AG20443 (cell line): ENCODE results near the gene VAC14.

ENCODE experiments used
- DNase-seq: peaks from one replicate; pipeline ENCODE4 v3.0.0; 2012; ENCODE audit warnings: low spot score, mixed read lengths

The VAC14 gene

GRCh38 chr16:70760221-70760620 lies 40.7 kb downstream of the VAC14 start:
- DNase-seq, result no peak

GRCh38 chr16:70759666-70760065 lies 41.3 kb downstream of the VAC14 start:
- no peak for DNase-seq

- no peak for DNase-seq
Observed at GRCh38 chr16:70758786-70759185, 42.2 kb downstream of the VAC14 start.

GRCh38 chr16:70757183-70757582 lies 43.8 kb downstream of the VAC14 start:
- no peak for DNase-seq

GRCh38 chr16:70756071-70756470 lies 44.9 kb downstream of the VAC14 start:
- DNase-seq, result no peak

GRCh38 chr16:70754851-70755600 lies 45.9 kb downstream of the VAC14 start:
- DNase-seq, result no peak

GRCh38 chr16:70754371-70754770 lies 46.6 kb downstream of the VAC14 start:
- DNase-seq, result no peak

- no peak for DNase-seq
Observed at GRCh38 chr16:70753694-70754325, 47.1 kb downstream of the VAC14 start.

- DNase-seq, result peak; percentile 18
Observed at GRCh38 chr16:70753228-70753627, 47.7 kb downstream of the VAC14 start.

- no peak for DNase-seq
Observed at GRCh38 chr16:70752426-70752825, 48.5 kb downstream of the VAC14 start.

GRCh38 chr16:70751593-70751992 lies 49.4 kb downstream of the VAC14 start:
- DNase-seq, result no peak

GRCh38 chr16:70750893-70751467 lies 50.0 kb downstream of the VAC14 start:
- peak; percentile 90 for DNase-seq

GRCh38 chr16:70749681-70750601 lies 51.0 kb downstream of the VAC14 start:
- no peak for DNase-seq

GRCh38 chr16:70749006-70749678 lies 51.8 kb downstream of the VAC14 start:
- no peak for DNase-seq

- DNase-seq, result no peak
Observed at GRCh38 chr16:70747703-70748631, 53.0 kb downstream of the VAC14 start.

- DNase-seq, result peak; percentile 86
Observed at GRCh38 chr16:70746708-70747424, 54.1 kb downstream of the VAC14 start.

- DNase-seq, result peak; percentile 86
Observed at GRCh38 chr16:70746040-70746707, 54.8 kb downstream of the VAC14 start.

- DNase-seq, result no peak
Observed at GRCh38 chr16:70745536-70746025, 55.4 kb downstream of the VAC14 start.

GRCh38 chr16:70744366-70744765 lies 56.6 kb downstream of the VAC14 start:
- no peak for DNase-seq
